Measurements from ENCODE around the gene TMEM17. TPM values are rescaled to one million over a fixed set of nuclear protein-coding genes. Genes with fewer than 3 reads are reported as not detected.
"Not testable (repeated sequence)": the region's sequence is repeated elsewhere in the genome, so short reads cannot be mapped to it uniquely, and the experiment has no call there.

Gene TMEM17
- total and polyA plus RNA-seq, 9 donors: 0.94 to 3.0 (median 2.3) TPM

- DNase-seq: no peak
- Histone ChIP-seq H3K27ac (no peak overlapping the region), H3K4me1 (ENCODE audit: insufficient read depth) (no peaks in the 10 kb centered on the region), H3K4me3 (no peak overlapping the region), H3K36me3 (no peaks in the 10 kb centered on the region), H3K9me3 (no peaks in the 10 kb centered on the region), H3K27me3 (no peaks in the 10 kb centered on the region)
- TF ChIP-seq CTCF (IDR thresholded peaks at IDR 0.05): no peak
- TF ChIP-seq EP300 (IDR thresholded peaks at IDR 0.05): no peak
- TF ChIP-seq POLR2A (IDR thresholded peaks at IDR 0.05): no peak
- WGBS, 3 donors: 93 to 94% (median 94%) methylated on average over 8 of the region's 8 CpGs
- intact Hi-C loops (cut with DNase I): no loop called here
Observed at GRCh38 chr2:62537814-62538213, 31.8 kb upstream of the TMEM17 start.

GRCh38 chr2:62536873-62537547 is 31.0 kb upstream of the TMEM17 start:
- no peak for TF ChIP-seq CTCF (IDR thresholded peaks at IDR 0.05)
- no peak for TF ChIP-seq EP300 (IDR thresholded peaks at IDR 0.05)
- TF ChIP-seq POLR2A (IDR thresholded peaks at IDR 0.05): no peak
- 93 to 95% (median 94%) methylated on average over 7 of the region's 7 CpGs for WGBS, 3 donors
- Histone ChIP-seq H3K9me3 (no peaks in the 10 kb centered on the region), H3K4me3 (no peak overlapping the region), H3K27ac (no peak overlapping the region), H3K27me3 (no peaks in the 10 kb centered on the region), H3K4me1 (ENCODE audit: insufficient read depth) (no peaks in the 10 kb centered on the region), H3K36me3 (no peaks in the 10 kb centered on the region)
- no peak for DNase-seq
- intact Hi-C loops (cut with DNase I): no loop called here

GRCh38 chr2:62535521-62535920 is 29.5 kb upstream of the TMEM17 start:
- intact Hi-C loops (cut with DNase I); H3K27ac ChIP-seq; H3K36me3 ChIP-seq; H3K9me3 ChIP-seq; H3K4me3 ChIP-seq; H3K27me3 ChIP-seq; H3K4me1 ChIP-seq (ENCODE audit: insufficient read depth); DNase-seq: not testable (repeated sequence)
- WGBS, 3 donors: 78 to 85% (median 81%) methylated on average over 3 of the region's 3 CpGs

GRCh38 chr2:62531594-62531993 is 25.6 kb upstream of the TMEM17 start:
- intact Hi-C loops (cut with DNase I): no loop called here
- no peak for TF ChIP-seq EP300 (IDR thresholded peaks at IDR 0.05)
- no peak for TF ChIP-seq POLR2A (IDR thresholded peaks at IDR 0.05)
- TF ChIP-seq CTCF (IDR thresholded peaks at IDR 0.05): no peak
- Histone ChIP-seq H3K9me3 (no peaks in the 10 kb centered on the region), H3K4me1 (ENCODE audit: insufficient read depth) (peaks cover 2% of the 10 kb centered on the region), H3K27me3 (no peaks in the 10 kb centered on the region), H3K4me3 (no peak overlapping the region), H3K27ac (no peak overlapping the region), H3K36me3 (no peaks in the 10 kb centered on the region)
- 87 to 97% (median 91%) methylated on average over 7 of the region's 7 CpGs for WGBS, 3 donors
- no peak for DNase-seq

- no peak overlapping the region for H3K27ac ChIP-seq
- DNase-seq: no peak
- H3K9me3 ChIP-seq: no peaks in the 10 kb centered on the region
- H3K4me3 ChIP-seq: no peak overlapping the region
- peaks cover 9% of the 10 kb centered on the region for H3K4me1 ChIP-seq (ENCODE audit: insufficient read depth)
- TF ChIP-seq POLR2A (IDR thresholded peaks at IDR 0.05) (no peak), EP300 (IDR thresholded peaks at IDR 0.05) (no peak), CTCF (IDR thresholded peaks at IDR 0.05) (no peak)
- no peaks in the 10 kb centered on the region for H3K36me3 ChIP-seq
- no peaks in the 10 kb centered on the region for H3K27me3 ChIP-seq
- intact Hi-C loops (cut with DNase I): no loop called here
Observed at GRCh38 chr2:62529758-62530157, 23.8 kb upstream of the TMEM17 start.

Measured in ovary (tissue), 9 donors.